Measurements from ENCODE around the gene BUB1.
A peak's percentile ranks its signal among the peaks of the same experiment; 100 is the strongest.
"Not testable (repeated sequence)": the region's sequence is repeated elsewhere in the genome, so short reads cannot be mapped to it uniquely, and the experiment has no call there.

Gene BUB1

GRCh38 chr2:110690083-110690965 lies 12.5 kb upstream of the BUB1 start:
- no peak for DNase-seq

GRCh38 chr2:110688594-110689091 lies 10.8 kb upstream of the BUB1 start:
- DNase-seq, result no peak

GRCh38 chr2:110687775-110688484 lies 10.1 kb upstream of the BUB1 start:
- DNase-seq, result not testable (repeated sequence)

GRCh38 chr2:110682872-110683271 lies 5.0 kb upstream of the BUB1 start:
- no peak for DNase-seq

- DNase-seq, result no peak
These were observed 4.4 kb upstream of the BUB1 start for GRCh38 chr2:110682267-110682666.

GRCh38 chr2:110680709-110681108 lies 2.8 kb upstream of the BUB1 start:
- no peak for DNase-seq

- DNase-seq, result no peak
These were observed 2.0 kb upstream of the BUB1 start for GRCh38 chr2:110679865-110680264.

DNA sequence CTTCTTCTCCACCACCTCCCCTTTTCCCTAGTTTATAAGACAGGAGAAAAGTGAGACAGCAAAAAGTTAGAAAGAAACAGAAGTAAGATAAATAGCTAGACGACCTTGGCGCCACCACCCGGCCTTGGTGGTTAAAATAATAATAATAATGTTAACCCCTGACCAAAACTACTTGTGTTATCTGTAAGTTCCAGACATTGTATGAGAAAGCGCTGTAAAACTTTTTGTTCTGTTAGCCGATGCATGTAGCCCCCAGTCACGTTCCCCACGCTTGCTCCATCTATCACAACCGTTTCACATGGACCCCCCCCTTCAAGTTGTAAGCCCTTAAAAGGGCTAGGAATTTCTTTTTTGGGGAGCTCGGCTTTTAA lies 1.5 kb upstream of the BUB1 start:
- no peak for DNase-seq

DNA sequence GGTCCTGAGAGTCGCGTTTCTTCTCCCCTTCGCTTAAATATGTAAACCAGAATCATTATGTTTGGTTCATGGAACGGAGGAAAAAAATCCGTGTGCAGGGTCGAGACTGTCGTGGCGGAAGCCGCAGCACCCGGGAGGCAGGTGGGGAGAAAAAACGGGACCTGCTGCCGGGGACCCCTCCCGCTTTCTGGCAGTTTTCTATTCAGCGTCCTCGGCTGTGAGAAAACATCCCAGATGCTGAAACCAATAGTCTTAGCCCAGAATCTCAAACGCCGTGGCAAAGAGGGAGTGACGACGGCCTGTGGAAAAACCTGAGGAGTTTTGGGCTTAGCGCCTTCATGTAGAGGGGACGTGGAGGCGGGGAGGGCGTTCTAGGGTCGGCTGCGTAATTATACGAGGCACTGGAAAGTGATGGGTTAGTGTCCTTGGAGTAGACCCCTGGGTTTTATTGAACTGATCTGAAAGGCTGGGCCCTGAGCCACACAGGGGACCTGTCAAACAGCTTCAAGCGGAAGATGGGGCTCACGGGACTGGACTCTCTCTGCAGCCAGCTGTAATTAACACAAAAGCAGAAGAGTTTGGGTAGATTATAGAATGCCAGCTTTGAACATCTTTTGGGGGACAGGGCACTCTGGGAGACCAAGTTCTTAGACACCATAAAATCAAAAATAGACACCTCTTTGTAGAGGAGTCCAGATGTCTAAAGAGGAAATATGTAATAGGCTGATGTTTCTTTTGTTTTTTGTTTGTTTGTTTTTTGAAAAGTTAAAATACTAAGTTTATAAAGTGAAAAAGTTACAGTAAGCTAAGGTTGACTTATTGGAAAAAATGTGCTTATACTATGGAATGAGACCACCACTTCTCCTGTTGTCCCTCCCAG lies 834 bp upstream of the BUB1 start:
- DNase-seq, result peak; percentile 68

GRCh38 chr2:110677080-110677479 lies 783 bp downstream of the BUB1 start:
- no peak for DNase-seq

- no peak for DNase-seq
These were observed 2.2 kb downstream of the BUB1 start for GRCh38 chr2:110675679-110676078.

- peak; percentile 65 for DNase-seq
These were observed 3.0 kb downstream of the BUB1 start for GRCh38 chr2:110674620-110675555.

GRCh38 chr2:110673201-110673600 lies 4.7 kb downstream of the BUB1 start:
- no peak for DNase-seq

DNA sequence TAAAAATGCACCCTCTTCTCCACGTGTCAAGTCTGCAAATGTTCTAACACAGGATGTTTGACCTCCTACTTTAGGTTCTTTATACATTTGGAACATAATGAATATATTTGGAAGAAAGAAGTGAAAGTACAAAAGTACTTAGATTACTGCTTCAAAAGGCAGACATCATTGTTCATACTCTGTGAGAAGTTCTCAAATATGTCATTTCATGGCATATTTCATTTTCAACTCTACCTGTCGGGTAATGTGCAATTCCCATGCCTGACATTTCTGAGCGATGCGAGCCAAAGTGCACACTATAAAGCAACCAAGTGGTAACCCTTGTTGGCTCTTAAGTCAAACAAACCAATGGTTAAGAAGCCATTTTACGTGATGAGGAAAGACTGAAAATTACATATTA lies 7.0 kb downstream of the BUB1 start:
- DNase-seq, result no peak

DNA sequence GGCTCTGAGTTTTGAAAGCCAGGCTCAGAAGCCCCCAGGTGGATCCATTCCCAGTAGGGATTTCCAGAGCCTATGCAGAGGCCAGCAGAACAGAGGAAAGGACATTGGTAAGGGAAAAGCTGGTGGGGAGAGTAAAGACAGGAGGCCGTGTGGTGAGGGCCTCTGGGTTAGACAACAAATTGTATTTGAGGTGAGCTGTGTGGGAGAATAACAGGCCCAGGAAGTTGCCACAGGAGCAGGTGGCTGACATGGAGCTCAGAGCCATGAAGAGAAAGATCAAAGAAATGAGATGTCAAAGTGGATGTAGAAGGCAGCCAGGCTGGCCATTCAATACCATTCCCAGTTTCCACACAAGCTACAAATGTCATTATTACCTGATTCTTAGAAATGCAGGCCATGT lies 8.8 kb downstream of the BUB1 start:
- no peak for DNase-seq

GRCh38 chr2:110667071-110667470 lies 10.8 kb downstream of the BUB1 start:
- DNase-seq, result no peak

DNA sequence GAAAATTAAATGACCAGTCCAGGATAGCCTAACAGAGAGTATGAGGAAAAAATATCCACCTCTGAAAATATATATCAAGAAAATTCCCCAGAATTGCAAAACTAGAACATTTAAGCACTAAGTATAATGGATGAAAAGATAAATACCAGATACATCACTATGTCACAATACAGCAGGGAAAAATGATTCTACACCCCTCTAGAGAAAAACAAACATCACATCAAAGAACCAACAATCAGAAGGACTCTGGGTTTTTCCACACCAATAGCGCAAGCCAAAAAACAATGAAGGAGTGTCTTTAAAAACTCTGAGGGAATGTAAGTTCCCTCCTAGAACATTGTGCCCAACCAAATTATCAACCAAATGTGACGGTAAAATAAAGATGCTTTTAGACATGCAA lies 13.7 kb downstream of the BUB1 start:
- no peak for DNase-seq

GRCh38 chr2:110662560-110662959 lies 15.3 kb downstream of the BUB1 start:
- DNase-seq, result no peak

- DNase-seq, result no peak
These were observed 17.3 kb downstream of the BUB1 start for GRCh38 chr2:110660558-110660957.

- no peak for DNase-seq
These were observed 18.6 kb downstream of the BUB1 start for GRCh38 chr2:110659248-110659647.

DNA sequence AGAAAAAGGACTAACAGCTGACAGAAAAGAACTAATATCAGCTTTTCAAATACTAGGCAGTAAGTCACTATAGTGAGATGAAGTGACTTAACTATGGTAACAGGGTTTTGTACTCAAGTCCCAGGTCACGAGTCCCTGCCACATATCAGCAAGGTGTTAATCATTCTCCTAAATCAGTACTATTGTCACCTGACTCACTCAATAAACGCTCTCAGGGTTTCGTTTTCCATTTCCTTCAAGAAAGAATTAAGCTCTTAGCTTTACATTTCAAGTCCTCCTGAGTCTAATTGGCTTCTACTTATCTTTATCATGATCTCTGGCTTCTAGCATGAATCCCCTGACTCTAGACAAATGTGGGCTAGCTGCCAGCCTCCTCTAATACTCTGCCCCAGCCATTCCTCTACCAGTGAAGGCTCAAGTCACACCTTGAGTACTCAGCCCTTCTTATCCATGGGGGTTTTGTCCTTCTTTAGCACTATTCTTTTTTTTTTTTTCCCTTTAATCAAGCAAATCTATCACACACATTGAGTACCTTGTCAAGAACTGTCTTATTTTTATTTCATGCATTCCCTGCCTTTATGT lies 20.0 kb downstream of the BUB1 start:
- peak; percentile 68 for DNase-seq

DNA sequence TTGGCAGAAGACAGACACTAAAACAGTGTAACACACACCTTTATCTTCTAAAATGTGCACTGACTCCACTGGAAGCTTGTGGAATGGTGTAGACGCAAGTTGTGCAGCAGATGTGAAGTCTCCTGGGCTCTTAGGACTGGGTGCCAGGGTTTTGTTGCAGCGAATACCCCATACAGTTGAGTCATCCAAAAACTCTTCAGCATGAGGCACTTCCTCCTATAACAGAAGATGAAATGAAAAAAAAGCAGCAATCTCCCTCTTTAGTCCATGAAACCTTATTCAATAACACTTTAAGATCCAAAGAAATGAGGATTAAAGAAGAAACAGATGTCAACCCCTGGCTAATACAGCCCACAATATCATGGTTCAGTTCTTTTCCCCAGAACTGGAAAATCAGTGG lies 22.2 kb downstream of the BUB1 start:
- DNase-seq, result no peak
